NCI-H187 (cell line): ENCODE results near the gene PPM1N.
A peak's percentile ranks its signal among the peaks of the same experiment; 100 is the strongest.

Experiments
- DNase-seq, 2 experiments: peaks; one replicate each; lab custom pipeline; 2025; lab: John Stamatoyannopoulos, UW

Gene PPM1N

GRCh38 chr19:45471111-45471930 is 26.9 kb upstream of the PPM1N start:
- no peak for DNase-seq

- DNase-seq, result no peak
Observed at GRCh38 chr19:45471931-45472562, 26.2 kb upstream of the PPM1N start.

- no peak for DNase-seq
Observed at GRCh38 chr19:45472563-45473366, 25.5 kb upstream of the PPM1N start.

DNA sequence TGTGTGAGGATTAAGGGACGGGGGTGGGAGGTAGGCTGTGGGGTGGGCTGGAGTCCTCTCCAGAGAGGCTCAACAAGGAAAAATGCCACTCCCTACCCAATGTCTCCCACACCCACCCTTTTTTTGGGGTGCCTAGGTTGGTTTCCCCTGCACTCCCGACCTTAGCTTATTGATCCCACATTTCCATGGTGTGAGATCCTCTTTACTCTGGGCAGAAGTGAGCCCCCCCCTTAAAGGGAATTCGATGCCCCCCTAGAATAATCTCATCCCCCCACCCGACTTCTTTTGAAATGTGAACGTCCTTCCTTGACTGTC is 24.9 kb upstream of the PPM1N start:
- no peak for DNase-seq

- DNase-seq, result no peak
Observed at GRCh38 chr19:45473682-45474605, 24.3 kb upstream of the PPM1N start.

DNA sequence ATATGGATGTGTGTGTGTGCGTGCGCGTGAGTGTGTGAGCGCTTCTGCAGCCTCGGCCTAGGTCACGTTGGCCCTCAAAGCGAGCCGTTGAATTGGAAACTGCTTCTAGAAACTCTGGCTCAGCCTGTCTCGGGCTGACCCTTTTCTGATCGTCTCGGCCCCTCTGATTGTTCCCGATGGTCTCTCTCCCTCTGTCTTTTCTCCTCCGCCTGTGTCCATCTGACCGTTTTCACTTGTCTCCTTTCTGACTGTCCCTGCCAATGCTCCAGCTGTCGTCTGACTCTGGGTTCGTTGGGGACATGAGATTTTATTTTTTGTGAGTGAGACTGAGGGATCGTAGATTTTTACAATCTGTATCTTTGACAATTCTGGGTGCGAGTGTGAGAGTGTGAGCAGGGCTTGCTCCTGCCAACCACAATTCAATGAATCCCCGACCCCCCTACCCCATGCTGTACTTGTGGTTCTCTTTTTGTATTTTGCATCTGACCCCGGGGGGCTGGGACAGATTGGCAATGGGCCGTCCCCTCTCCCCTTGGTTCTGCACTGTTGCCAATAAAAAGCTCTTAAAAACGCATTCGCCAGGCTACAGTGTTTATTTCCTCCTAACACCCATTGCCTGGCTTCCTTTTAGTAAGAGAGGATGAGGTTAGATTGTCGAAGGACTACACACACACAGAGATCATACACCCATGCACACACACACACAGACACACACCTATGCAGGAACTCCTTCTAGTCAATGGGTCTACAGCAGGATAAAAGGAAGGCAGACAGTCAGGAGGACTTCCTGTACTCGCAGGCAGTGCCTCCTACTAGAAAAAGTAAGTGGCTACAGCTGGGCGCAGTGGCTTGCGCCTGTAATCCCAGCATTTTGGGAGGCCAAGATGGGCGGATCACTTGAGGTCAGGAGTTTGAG is 23.4 kb upstream of the PPM1N start:
- no peak for DNase-seq

- no peak for DNase-seq
Observed at GRCh38 chr19:45475537-45476291, 22.5 kb upstream of the PPM1N start.

DNA sequence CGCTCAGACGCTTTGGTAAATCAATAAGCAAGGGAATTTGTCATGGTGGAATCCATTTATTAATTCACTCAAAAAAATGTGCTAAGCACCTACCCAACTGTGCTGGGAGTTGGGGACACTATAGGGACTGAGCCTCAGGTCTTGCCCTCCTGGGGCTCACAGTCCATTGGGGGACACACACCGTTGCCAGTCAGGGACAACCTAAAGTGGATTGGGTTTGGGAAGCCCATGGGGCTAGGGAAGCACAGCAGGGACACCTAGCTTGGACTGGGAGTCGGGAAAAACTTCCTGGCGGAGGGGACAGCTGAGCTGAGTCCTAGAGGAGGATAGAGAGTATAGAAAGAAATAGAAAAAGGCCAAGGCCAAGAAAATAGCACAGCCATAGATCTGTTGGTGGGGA is 21.9 kb upstream of the PPM1N start:
- DNase-seq, result no peak

- no peak for DNase-seq
Observed at GRCh38 chr19:45477186-45477585, 21.1 kb upstream of the PPM1N start.

- DNase-seq, result no peak
Observed at GRCh38 chr19:45477713-45478453, 20.4 kb upstream of the PPM1N start.

DNA sequence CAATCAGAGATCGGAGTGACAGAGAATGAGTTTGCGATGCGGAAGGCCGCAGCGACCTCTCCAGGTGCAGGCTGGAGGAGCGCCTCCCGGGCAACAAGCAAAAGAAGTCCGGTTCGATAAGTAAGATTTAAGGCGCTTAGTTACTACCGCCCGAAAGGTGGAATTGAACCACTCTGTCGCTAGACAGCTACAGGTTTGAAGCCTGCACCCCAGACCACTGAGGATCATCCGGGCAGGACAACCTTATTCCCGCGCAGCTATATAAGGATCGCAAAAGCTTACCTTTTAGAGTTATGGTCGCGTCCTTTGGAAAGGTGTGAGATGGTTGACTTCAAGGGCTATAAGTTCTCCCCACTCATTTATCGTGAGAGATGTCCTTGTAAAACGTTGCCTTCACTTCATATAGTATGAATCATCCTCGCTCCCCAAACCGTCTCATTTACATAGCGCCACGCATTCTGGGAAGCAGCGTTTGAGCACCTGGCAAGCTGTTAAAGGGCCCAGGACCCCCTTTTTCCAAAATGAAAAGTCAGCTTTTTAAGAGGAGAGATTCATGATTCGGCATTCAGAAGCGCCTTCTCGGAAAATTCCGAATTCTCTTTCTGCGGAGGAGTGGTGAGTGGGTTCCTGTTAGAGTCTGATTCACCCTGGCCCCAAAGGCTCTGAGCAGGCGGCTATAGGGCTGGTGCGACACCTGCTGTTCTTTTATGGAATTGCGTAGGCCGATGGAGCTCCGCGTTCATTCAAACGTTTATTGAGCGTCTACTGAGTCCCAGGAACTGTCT is 19.6 kb upstream of the PPM1N start:
- peak; percentile 77 to 98 for DNase-seq

- no peak for DNase-seq
Observed at GRCh38 chr19:45483033-45483432, 15.2 kb upstream of the PPM1N start.

GRCh38 chr19:45484273-45484945 is 13.8 kb upstream of the PPM1N start:
- no peak for DNase-seq

GRCh38 chr19:45485305-45486077 is 12.8 kb upstream of the PPM1N start:
- peak; percentile 96 for DNase-seq

DNA sequence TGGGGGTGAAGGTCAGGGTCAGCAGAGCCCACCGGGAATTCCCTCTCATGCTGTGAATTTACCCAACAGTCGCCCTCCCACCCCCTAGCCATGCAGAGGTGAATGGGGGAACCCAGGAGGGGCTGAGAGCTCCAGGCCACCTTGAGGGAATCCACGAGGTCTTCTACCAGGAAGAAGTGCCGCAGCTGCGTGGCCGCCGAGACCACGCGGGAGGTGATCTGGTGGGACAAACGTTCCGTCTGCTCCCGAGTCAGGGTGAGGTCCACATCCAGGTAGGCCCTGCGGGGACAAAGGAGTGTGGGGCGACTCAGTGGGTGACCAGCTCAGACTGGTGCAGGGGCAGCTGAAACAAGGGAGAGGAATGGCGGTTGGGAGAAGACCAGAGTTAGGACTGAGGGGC is 9.5 kb upstream of the PPM1N start:
- no peak for DNase-seq

- no peak for DNase-seq
Observed at GRCh38 chr19:45489216-45489855, 8.9 kb upstream of the PPM1N start.
